ENCODE data around the gene KRTAP5-5.
"Not testable (repeated sequence)": the region's sequence is repeated elsewhere in the genome, so short reads cannot be mapped to it uniquely, and the experiment has no call there.

Gene KRTAP5-5

GRCh38 chr11:1607156-1607845 is 22.3 kb upstream of the KRTAP5-5 start:
- DNase-seq (ENCODE audit: low spot score), result not testable (repeated sequence)

GRCh38 chr11:1607901-1608300 is 21.7 kb upstream of the KRTAP5-5 start:
- DNase-seq (ENCODE audit: low spot score), result not testable (repeated sequence)

GRCh38 chr11:1608363-1608762 is 21.2 kb upstream of the KRTAP5-5 start, which contains the start of gene KRTAP5-3:
Gene KRTAP5-3 (minus strand): TSS chr11:1608463. CDS start chr11:1608385, 78 bp downstream.
- DNase-seq (ENCODE audit: low spot score), result no peak

- no peak for DNase-seq (ENCODE audit: low spot score)
Measured at GRCh38 chr11:1618231-1618630, 11.3 kb upstream of the KRTAP5-5 start.

- no peak for DNase-seq (ENCODE audit: low spot score)
Measured at GRCh38 chr11:1619449-1619848, 10.1 kb upstream of the KRTAP5-5 start.

- DNase-seq (ENCODE audit: low spot score), result no peak
Measured at GRCh38 chr11:1622086-1622485, 7.5 kb upstream of the KRTAP5-5 start, which contains the start of gene KRTAP5-4. Gene KRTAP5-4 (minus strand): TSS chr11:1622138. CDS start chr11:1622093, 45 bp downstream.

GRCh38 chr11:1623716-1624115 is 5.9 kb upstream of the KRTAP5-5 start:
- DNase-seq (ENCODE audit: low spot score), result no peak

GRCh38 chr11:1624621-1625020 is 5.0 kb upstream of the KRTAP5-5 start:
- no peak for DNase-seq (ENCODE audit: low spot score)

GRCh38 chr11:1625541-1625940 is 4.0 kb upstream of the KRTAP5-5 start:
- DNase-seq (ENCODE audit: low spot score), result no peak

- peak; percentile 51 for DNase-seq (ENCODE audit: low spot score)
Measured at GRCh38 chr11:1628506-1629325, 859 bp upstream of the KRTAP5-5 start.

GRCh38 chr11:1630271-1630670 is 696 bp downstream of the KRTAP5-5 start:
- no peak for DNase-seq (ENCODE audit: low spot score)

- DNase-seq (ENCODE audit: low spot score), result no peak
Measured at GRCh38 chr11:1631066-1631568, 1.5 kb downstream of the KRTAP5-5 start.

GRCh38 chr11:1632053-1632714 is 2.6 kb downstream of the KRTAP5-5 start:
- DNase-seq (ENCODE audit: low spot score), result no peak

- DNase-seq (ENCODE audit: low spot score), result no peak
Measured at GRCh38 chr11:1633864-1634263, 4.3 kb downstream of the KRTAP5-5 start.

- DNase-seq (ENCODE audit: low spot score), result no peak
Measured at GRCh38 chr11:1636291-1636950, 6.8 kb downstream of the KRTAP5-5 start.

GRCh38 chr11:1637628-1638027 is 8.1 kb downstream of the KRTAP5-5 start:
- DNase-seq (ENCODE audit: low spot score), result no peak

- no peak for DNase-seq (ENCODE audit: low spot score)
Measured at GRCh38 chr11:1638344-1638743, 8.8 kb downstream of the KRTAP5-5 start.

- DNase-seq (ENCODE audit: low spot score), result no peak
Measured at GRCh38 chr11:1639102-1639620, 9.6 kb downstream of the KRTAP5-5 start.

- no peak for DNase-seq (ENCODE audit: low spot score)
Measured at GRCh38 chr11:1639666-1640065, 10.1 kb downstream of the KRTAP5-5 start.

GRCh38 chr11:1640076-1640946 is 10.7 kb downstream of the KRTAP5-5 start:
- DNase-seq (ENCODE audit: low spot score), result peak; percentile 29

GRCh38 chr11:1641096-1641495 is 11.5 kb downstream of the KRTAP5-5 start:
- DNase-seq (ENCODE audit: low spot score), result no peak

Data from LoVo (cell line).